ENCODE results near the gene SKOR1.

Gene SKOR1

DNA sequence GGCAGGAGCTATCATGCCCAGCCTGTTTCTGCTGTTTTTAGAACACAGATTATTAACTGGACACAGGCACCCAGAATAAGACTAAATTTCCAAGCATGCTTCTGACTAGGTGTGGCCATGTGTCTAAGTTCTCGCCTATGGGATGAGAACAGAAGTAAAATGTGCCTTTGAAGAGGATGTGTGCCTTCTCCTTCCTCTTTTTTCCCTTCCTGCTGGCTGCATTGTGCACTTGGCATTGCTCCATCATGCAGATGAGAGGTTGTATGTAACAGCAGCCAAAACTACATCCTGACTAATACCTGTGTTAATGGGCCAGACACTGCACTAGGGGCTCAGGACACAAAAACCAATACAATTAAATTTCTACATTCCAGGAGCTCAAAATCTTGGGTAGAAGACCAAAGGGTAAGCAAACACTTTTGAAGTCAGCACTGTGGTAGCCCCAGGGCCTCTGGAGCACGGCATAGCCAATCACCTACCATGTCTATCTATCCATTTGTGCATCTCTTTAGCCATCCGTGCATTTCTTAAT is 55.4 kb downstream of the SKOR1 start:
- H3K9ac ChIP-seq (ENCODE audit: low read depth in 1 of 2, low read length in 2 of 2): no peak overlapping the region
- H3K4me3 ChIP-seq (ENCODE audit: low read depth in 1 of 2, low read length in 2 of 2): no peak overlapping the region
- no peaks in the 10 kb centered on the region for H3K27me3 ChIP-seq (ENCODE audit: control insufficient read depth in 1 of 2, insufficient read depth in 2 of 2, low read length in 2 of 2)
- no peak overlapping the region for H3K27ac ChIP-seq (ENCODE audit: low read depth, low read length)
- H3K9me3 ChIP-seq (ENCODE audit: control insufficient read depth in 1 of 2, low read length in 2 of 2): no peaks in the 10 kb centered on the region
- peaks cover 15 to 20% of the 10 kb centered on the region in 2 donors for H3K4me1 ChIP-seq (ENCODE audit: control insufficient read depth in 1 of 2, insufficient read depth in 2 of 2, low read length in 2 of 2)
- no peaks in the 10 kb centered on the region for H3K36me3 ChIP-seq (ENCODE audit: control insufficient read depth in 1 of 2, insufficient read depth in 2 of 2, low read length in 2 of 2)

DNA sequence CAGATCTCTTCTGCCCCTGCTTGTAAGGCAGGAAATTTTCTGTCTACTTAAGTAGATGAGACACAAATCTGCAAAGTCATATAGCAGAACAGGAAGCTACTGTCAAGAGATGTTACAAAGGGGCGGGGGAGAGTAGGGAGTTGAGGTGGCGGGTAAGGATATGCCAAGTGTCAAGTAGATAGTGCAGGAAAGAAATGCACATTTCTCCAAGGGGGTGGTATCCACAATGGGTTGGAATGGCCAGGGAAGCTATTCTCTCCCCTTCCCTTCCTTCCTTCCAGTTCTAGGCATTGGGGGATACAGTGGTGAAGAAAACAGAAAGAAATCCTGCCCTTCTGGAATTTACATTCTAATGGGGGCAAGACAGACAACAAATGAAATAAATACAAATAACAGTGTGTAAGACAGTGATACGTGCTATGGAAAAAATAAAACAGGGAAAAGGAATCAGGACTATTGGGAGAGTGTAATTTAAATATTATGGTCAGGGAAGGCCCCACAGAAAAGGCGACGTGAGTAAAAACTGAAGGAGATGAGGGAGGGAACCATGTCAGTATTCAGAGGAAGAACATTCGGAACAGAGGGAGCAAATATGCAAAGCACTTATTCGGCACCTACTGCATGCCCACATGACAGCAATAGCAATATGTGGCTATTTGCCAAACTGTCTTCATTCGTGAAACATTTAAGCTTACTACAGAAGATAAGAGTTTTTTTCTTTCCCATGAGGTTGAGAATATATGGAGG is 57.4 kb downstream of the SKOR1 start:
- Histone ChIP-seq H3K4me1 (ENCODE audit: control insufficient read depth in 1 of 2, insufficient read depth in 2 of 2, low read length in 2 of 2) (peaks cover 15 to 20% of the 10 kb centered on the region in 2 donors), H3K27me3 (ENCODE audit: control insufficient read depth in 1 of 2, insufficient read depth in 2 of 2, low read length in 2 of 2) (no peaks in the 10 kb centered on the region), H3K9me3 (ENCODE audit: control insufficient read depth in 1 of 2, low read length in 2 of 2) (no peaks in the 10 kb centered on the region), H3K36me3 (ENCODE audit: control insufficient read depth in 1 of 2, insufficient read depth in 2 of 2, low read length in 2 of 2) (no peaks in the 10 kb centered on the region), H3K27ac (ENCODE audit: low read depth, low read length) (no peak overlapping the region), H3K4me3 (ENCODE audit: low read depth in 1 of 2, low read length in 2 of 2) (no peak overlapping the region), H3K9ac (ENCODE audit: low read depth in 1 of 2, low read length in 2 of 2) (no peak overlapping the region)

DNA sequence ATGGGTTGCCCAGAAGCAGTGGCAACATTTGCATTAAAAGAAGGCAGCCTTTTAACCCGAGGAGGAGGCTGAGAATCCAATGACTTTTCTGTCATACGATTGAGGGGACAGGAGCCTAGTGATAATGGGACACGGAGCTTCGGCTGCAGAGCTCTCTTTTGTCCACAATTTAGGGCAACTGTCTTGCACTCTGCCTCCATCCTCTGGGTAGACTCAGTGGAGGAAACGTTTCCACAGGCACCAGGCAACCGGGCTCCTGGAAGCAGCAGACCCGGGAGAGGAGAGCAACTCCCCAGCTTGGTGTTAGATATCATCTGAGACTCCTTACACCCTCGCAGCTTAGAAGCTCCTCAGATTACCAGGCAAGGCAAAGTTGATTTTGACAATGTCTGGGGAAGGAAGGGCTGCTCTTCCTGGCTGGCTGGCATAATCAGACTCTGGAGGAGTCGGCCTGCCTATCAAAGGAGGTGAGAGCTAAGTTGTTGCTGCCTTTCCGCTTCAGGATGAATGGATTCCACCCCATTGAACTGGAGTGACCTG is 58.0 kb downstream of the SKOR1 start:
- peaks cover 19 to 20% of the 10 kb centered on the region in 2 donors for H3K4me1 ChIP-seq (ENCODE audit: control insufficient read depth in 1 of 2, insufficient read depth in 2 of 2, low read length in 2 of 2)
- no peak overlapping the region for H3K27ac ChIP-seq (ENCODE audit: low read depth, low read length)
- H3K36me3 ChIP-seq (ENCODE audit: control insufficient read depth in 1 of 2, insufficient read depth in 2 of 2, low read length in 2 of 2): no peaks in the 10 kb centered on the region
- no peak overlapping the region for H3K9ac ChIP-seq (ENCODE audit: low read depth in 1 of 2, low read length in 2 of 2)
- H3K4me3 ChIP-seq (ENCODE audit: low read depth in 1 of 2, low read length in 2 of 2): no peak overlapping the region
- no peaks in the 10 kb centered on the region for H3K27me3 ChIP-seq (ENCODE audit: control insufficient read depth in 1 of 2, insufficient read depth in 2 of 2, low read length in 2 of 2)
- no peaks in the 10 kb centered on the region for H3K9me3 ChIP-seq (ENCODE audit: control insufficient read depth in 1 of 2, low read length in 2 of 2)

DNA sequence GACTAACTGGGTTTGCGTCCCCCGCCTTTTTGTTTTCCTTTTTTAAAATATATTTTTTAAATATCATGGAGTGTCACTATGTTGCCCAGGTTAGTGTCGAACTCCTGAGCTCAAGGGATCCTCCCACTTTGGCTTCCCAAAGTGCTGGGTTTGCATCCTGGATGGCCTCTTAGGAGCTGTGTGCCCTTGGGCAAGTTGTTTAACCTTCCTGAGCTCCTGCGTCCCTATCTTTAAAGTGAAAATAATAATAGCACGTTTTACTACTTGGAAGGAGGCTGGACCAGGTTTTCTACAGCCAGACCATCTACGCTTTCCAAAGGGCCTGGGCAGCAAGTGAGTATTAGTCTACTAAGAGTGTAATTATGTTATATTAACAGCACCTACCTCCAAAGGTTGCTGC is 58.7 kb downstream of the SKOR1 start:
- H3K36me3 ChIP-seq (ENCODE audit: control insufficient read depth in 1 of 2, insufficient read depth in 2 of 2, low read length in 2 of 2): no peaks in the 10 kb centered on the region
- H3K4me1 ChIP-seq (ENCODE audit: control insufficient read depth in 1 of 2, insufficient read depth in 2 of 2, low read length in 2 of 2): peaks cover 19 to 20% of the 10 kb centered on the region in 2 donors
- peak overlapping the region in 1 of 2 donors; percentile 48 for H3K9ac ChIP-seq (ENCODE audit: low read depth in 1 of 2, low read length in 2 of 2)
- H3K27me3 ChIP-seq (ENCODE audit: control insufficient read depth in 1 of 2, insufficient read depth in 2 of 2, low read length in 2 of 2): no peaks in the 10 kb centered on the region
- peak overlapping the region; percentile 57 to 66 for H3K4me3 ChIP-seq (ENCODE audit: low read depth in 1 of 2, low read length in 2 of 2)
- no peak overlapping the region for H3K27ac ChIP-seq (ENCODE audit: low read depth, low read length)
- no peaks in the 10 kb centered on the region for H3K9me3 ChIP-seq (ENCODE audit: control insufficient read depth in 1 of 2, low read length in 2 of 2)
